Endodermal cell (in vitro differentiated cells): Measurements from ENCODE around the gene CACNG7. TPM values are rescaled to one million over a fixed set of nuclear protein-coding genes. Genes with fewer than 3 reads are reported as not detected.

ENCODE experiments used
- DNase-seq: peaks from one replicate; pipeline ENCODE4 v3.0.0-alpha.2; 2017
- H3K27ac ChIP-seq: 2 replicates; pipeline ENCODE4 v1.5.1; 2013; ENCODE audit warnings: mild to moderate bottlenecking, low read depth, low read length, moderate library complexity
- H3K27me3 ChIP-seq: 2 replicates; pipeline ENCODE4 v1.6.1; 2013; ENCODE audit warnings: mild to moderate bottlenecking, low read length, moderate library complexity; ENCODE audit not compliant: insufficient read depth, control insufficient read depth, poor library complexity, severe bottlenecking
- H3K36me3 ChIP-seq: 2 replicates; pipeline ENCODE4 v1.7.0; 2013; ENCODE audit warnings: mild to moderate bottlenecking, low read length, moderate library complexity; ENCODE audit not compliant: control insufficient read depth, insufficient read depth
- H3K4me1 ChIP-seq: one replicate; pipeline ENCODE4 v1.7.0; 2013; ENCODE audit warnings: low read length; ENCODE audit not compliant: control insufficient read depth, insufficient read depth
- H3K4me3 ChIP-seq: 2 replicates; pipeline ENCODE4 v1.5.1; 2013; ENCODE audit warnings: mild to moderate bottlenecking, low read length, moderate library complexity
- H3K9ac ChIP-seq: 2 replicates; pipeline ENCODE4 v1.6.1; 2013; ENCODE audit warnings: mild to moderate bottlenecking, low read length, moderate library complexity; ENCODE audit not compliant: poor library complexity, severe bottlenecking; ENCODE audit errors: extremely low read depth
- H3K9me3 ChIP-seq: 2 replicates; pipeline ENCODE4 v1.6.1; 2013; ENCODE audit warnings: mild to moderate bottlenecking, low read length, moderate library complexity; ENCODE audit not compliant: control insufficient read depth
- H3K27ac Mint-ChIP-seq: 2 replicates; pipeline ENCODE4 v1.8.0; 2020; ENCODE audit warnings: mixed read lengths
- H3K27me3 Mint-ChIP-seq: 2 replicates; pipeline ENCODE4 v1.8.0; 2021; ENCODE audit warnings: mild to moderate bottlenecking, mixed read lengths; ENCODE audit not compliant: insufficient read depth
- H3K36me3 Mint-ChIP-seq: 2 replicates; pipeline ENCODE4 v1.8.0; 2020; ENCODE audit warnings: low read depth, mixed read lengths
- H3K4me1 Mint-ChIP-seq: 2 replicates; pipeline ENCODE4 v1.8.0; 2020; ENCODE audit warnings: mixed read lengths
- H3K4me3 Mint-ChIP-seq: 2 replicates; pipeline ENCODE4 v1.8.0; 2020; ENCODE audit warnings: mild to moderate bottlenecking, moderate library complexity, mixed read lengths
- H3K9me3 Mint-ChIP-seq: 2 replicates; pipeline ENCODE4 v1.8.0; 2020; ENCODE audit warnings: mild to moderate bottlenecking, mixed read lengths
- WGBS, 2 experiments: methylation state at CpG; one replicate each; pipeline versions ENCODE4 v1.1.5 to v1.1.7; 2013; ENCODE audit warnings: missing lambda C conversion rate in 2 of 2, mixed read lengths in 1 of 2; ENCODE audit not compliant: insufficient coverage in 1 of 2, insufficient read length in 1 of 2; 5-methylcytosine and 5-hydroxymethylcytosine counted together
- total RNA-seq, 2 donors: library from RNA; stranded (reverse); fragmentation: NEBNext Ultra II Directional in 1 of 2; extraction: Animal tissue kit (Norgen Biotek cat#: 25700) in 1 of 2; gene quantifications; 2 replicates in 1 of 2; 3 replicates in 1 of 2; pipeline ENCODE4 v1.2.1, GENCODE V29; 2021
- TF ChIP-seq, protein P1 (sequence below): fragments of 200-600 bp; sonication (generic); conservative IDR thresholded peaks from 2 replicates; pipeline ENCODE4 v1.5.0; 2021; ENCODE audit warnings: antibody characterized with exemption, mild to moderate bottlenecking

Gene CACNG7
- total RNA-seq, 2 donors from 2014 or later = 2.7 to 3.4 TPM

DNA sequence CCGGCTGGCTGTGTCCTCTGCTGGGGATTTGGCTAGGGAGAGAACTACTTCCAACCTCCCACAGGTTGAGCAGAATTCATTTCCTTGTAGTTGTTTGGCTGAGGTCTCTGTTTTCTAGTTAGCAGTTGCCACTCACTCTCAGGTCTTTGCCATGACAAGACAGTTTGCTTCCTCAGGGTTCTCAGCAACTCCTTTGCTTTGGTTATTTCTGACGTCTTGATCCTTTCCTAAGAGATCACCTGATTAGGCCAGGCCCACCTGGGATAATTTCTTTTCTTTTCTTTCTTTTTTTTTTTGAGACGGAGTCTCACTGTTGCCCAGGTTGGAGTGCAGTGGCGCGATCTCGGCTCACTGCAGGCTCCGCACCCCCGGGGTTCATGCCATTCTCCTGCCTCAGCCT is 44.3 kb downstream of the CACNG7 start:
- Histone ChIP-seq H3K9me3 (no peaks in the 10 kb centered on the region), H3K36me3 (no peaks in the 10 kb centered on the region), H3K27ac (no peak overlapping the region), H3K4me1 (no peaks in the 10 kb centered on the region), H3K27me3 (peaks cover 19% of the 10 kb centered on the region), H3K4me3 (no peak overlapping the region), H3K9ac (no peak overlapping the region)
- H3K36me3 Mint-ChIP-seq = no peaks in the 10 kb centered on the region
- peaks cover 10% of the 10 kb centered on the region for H3K4me1 Mint-ChIP-seq
- TF ChIP-seq, protein P1, sequence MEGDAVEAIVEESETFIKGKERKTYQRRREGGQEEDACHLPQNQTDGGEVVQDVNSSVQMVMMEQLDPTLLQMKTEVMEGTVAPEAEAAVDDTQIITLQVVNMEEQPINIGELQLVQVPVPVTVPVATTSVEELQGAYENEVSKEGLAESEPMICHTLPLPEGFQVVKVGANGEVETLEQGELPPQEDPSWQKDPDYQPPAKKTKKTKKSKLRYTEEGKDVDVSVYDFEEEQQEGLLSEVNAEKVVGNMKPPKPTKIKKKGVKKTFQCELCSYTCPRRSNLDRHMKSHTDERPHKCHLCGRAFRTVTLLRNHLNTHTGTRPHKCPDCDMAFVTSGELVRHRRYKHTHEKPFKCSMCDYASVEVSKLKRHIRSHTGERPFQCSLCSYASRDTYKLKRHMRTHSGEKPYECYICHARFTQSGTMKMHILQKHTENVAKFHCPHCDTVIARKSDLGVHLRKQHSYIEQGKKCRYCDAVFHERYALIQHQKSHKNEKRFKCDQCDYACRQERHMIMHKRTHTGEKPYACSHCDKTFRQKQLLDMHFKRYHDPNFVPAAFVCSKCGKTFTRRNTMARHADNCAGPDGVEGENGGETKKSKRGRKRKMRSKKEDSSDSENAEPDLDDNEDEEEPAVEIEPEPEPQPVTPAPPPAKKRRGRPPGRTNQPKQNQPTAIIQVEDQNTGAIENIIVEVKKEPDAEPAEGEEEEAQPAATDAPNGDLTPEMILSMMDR = no peak
- WGBS, 2 experiments = 91 to 95% methylated on average over 3 to 8 of the region's 8 CpGs
- no peak overlapping the region for H3K4me3 Mint-ChIP-seq
- peaks cover 27% of the 10 kb centered on the region for H3K27me3 Mint-ChIP-seq
- H3K9me3 Mint-ChIP-seq = peaks cover 2% of the 10 kb centered on the region
- no peak overlapping the region for H3K27ac Mint-ChIP-seq
- no peak for DNase-seq

DNA sequence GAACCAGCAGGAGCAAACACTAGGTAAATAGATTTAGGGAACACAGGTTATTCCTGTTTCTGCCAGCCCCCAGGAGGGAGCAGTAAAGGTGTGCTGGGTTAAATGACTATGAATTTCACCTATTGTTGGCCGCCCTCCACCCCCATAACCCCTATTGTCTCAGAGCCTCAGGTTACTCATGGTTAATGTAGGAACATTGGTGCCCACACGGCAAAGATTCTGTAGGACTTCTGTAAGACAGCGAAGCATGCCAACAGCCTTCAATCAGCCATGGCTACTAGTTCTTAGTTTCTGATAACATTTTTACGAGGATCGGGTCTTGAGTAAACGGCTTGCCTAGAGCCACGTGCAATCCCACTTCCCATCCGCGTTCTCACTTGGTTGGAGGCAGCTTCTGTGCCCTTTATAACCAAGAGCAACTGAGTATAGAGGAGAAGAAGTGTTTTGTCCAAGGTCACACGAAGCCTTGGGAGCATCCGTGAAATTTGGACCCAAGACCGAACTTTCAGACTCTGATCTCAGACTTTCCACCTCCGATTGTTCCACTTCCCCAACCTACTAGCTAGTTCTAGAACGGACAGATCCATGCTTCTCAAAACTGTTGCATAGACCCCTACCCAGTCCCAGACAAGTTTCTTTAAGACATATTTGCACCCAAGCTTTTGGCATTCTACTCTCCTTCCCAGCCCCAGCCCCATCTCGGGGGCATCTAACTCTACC is 48.5 kb downstream of the CACNG7 start:
- Mint-ChIP-seq H3K9me3 (no peaks in the 10 kb centered on the region), H3K36me3 (no peaks in the 10 kb centered on the region), H3K27ac (peak overlapping the region; percentile 1), H3K4me1 (peaks cover 23% of the 10 kb centered on the region), H3K27me3 (peaks cover 62% of the 10 kb centered on the region), H3K4me3 (no peak overlapping the region)
- H3K27ac ChIP-seq = no peak overlapping the region
- TF ChIP-seq, protein P1 = peak; percentile 11
- no peaks in the 10 kb centered on the region for H3K36me3 ChIP-seq
- H3K27me3 ChIP-seq = peaks cover 60% of the 10 kb centered on the region
- peak; percentile 77 for DNase-seq
- no peak overlapping the region for H3K9ac ChIP-seq
- no peaks in the 10 kb centered on the region for H3K4me1 ChIP-seq
- 12 to 25% methylated on average over 12 to 14 of the region's 15 CpGs for WGBS, 2 experiments
- peak overlapping the region; percentile 58 for H3K4me3 ChIP-seq
- no peaks in the 10 kb centered on the region for H3K9me3 ChIP-seq

DNA sequence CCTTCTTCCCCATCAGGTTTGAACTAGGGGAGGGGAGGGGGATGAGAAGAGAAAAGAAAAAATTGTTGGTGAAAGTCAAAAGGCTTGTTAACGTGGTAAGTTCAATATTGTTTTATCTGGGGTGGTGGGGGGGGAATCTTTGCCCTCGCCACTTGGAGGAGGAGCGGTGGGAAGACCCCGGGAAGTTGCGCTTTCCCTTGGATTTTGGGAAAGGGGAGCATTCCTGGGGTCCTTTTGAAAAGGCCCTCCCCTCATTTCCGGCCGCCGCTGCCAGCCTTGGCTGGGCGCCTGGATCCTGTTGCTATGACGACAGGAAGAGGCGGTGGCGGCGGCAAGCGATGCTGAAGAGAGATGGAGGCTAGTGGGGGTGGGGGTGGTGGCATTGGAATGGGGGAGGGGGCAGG is 49.1 kb downstream of the CACNG7 start:
- DNase-seq = peak; percentile 83
- Histone ChIP-seq H3K27ac (no peak overlapping the region), H3K9me3 (no peaks in the 10 kb centered on the region), H3K4me3 (no peak overlapping the region), H3K36me3 (no peaks in the 10 kb centered on the region), H3K9ac (no peak overlapping the region), H3K4me1 (no peaks in the 10 kb centered on the region), H3K27me3 (peaks cover 63% of the 10 kb centered on the region)
- H3K4me3 Mint-ChIP-seq = no peak overlapping the region
- H3K27me3 Mint-ChIP-seq = peaks cover 65% of the 10 kb centered on the region
- no peaks in the 10 kb centered on the region for H3K36me3 Mint-ChIP-seq
- TF ChIP-seq, protein P1 = no peak
- peaks cover 23% of the 10 kb centered on the region for H3K4me1 Mint-ChIP-seq
- 2% methylated on average over 10 of the region's 14 CpGs; no CpG with 5 or more reads in 1 of the 2 experiments for WGBS, 2 experiments
- H3K27ac Mint-ChIP-seq = no peak overlapping the region
- no peaks in the 10 kb centered on the region for H3K9me3 Mint-ChIP-seq
